ENCODE measurements around the gene FOXD1. TPM values are rescaled to one million over a fixed set of nuclear protein-coding genes. Genes with fewer than 3 reads are reported as not detected.
A peak's percentile ranks its signal among the peaks of the same experiment; 100 is the strongest.

The FOXD1 gene
- total RNA-seq, 3 donors from 2014 or later (not counting 1 experiment from before 2014, with no cell fraction given) = 0.31 to 0.63 (median 0.41) TPM

- H3K27ac ChIP-seq (ENCODE audit: low read length) = no peak overlapping the region
- Mint-ChIP-seq H3K9me3 (no peaks in the 10 kb centered on the region), H3K4me1 (no peaks in the 10 kb centered on the region), H3K27ac (no peak overlapping the region), H3K27me3 (ENCODE audit: low read depth in 2 of 2) (peaks cover 69 to 80% of the 10 kb centered on the region in 2 donors), H3K36me3 (peaks cover 10% of the 10 kb centered on the region), H3K4me3 (no peak overlapping the region)
- ATAC-seq (no peak), DNase-seq (peak in 1 of 2 donors; percentile 21)
- intact Hi-C loops (cut with micrococcal nuclease) = no loop called here
- 6% methylated on average over 71 of the region's 79 CpGs for WGBS (ENCODE audit: insufficient coverage)
- no peaks in the 10 kb centered on the region for H3K36me3 ChIP-seq (ENCODE audit: control insufficient read depth, insufficient read depth, low read length)
- no peaks in the 10 kb centered on the region for H3K9me3 ChIP-seq (ENCODE audit: control insufficient read depth, insufficient read depth, low read length)
- peaks cover 37% of the 10 kb centered on the region for H3K27me3 ChIP-seq (ENCODE audit: control insufficient read depth, insufficient read depth, low read length)
- no peaks in the 10 kb centered on the region for H3K4me1 ChIP-seq (ENCODE audit: control insufficient read depth, insufficient read depth, low read length)
- no peak for TF ChIP-seq CTCF (IDR thresholded peaks at IDR 0.05)
- no peak overlapping the region for H3K4me3 ChIP-seq (ENCODE audit: low read length)
Measured at GRCh38 chr5:73419465-73420390, 28.8 kb downstream of the FOXD1 start.

- 8% methylated on average over 5 of the region's 6 CpGs for WGBS (ENCODE audit: insufficient coverage)
- Histone ChIP-seq H3K36me3 (ENCODE audit: control insufficient read depth, insufficient read depth, low read length) (no peaks in the 10 kb centered on the region), H3K4me3 (ENCODE audit: low read length) (no peak overlapping the region), H3K9me3 (ENCODE audit: control insufficient read depth, insufficient read depth, low read length) (no peaks in the 10 kb centered on the region), H3K27me3 (ENCODE audit: control insufficient read depth, insufficient read depth, low read length) (peaks cover 42% of the 10 kb centered on the region), H3K27ac (ENCODE audit: low read length) (no peak overlapping the region), H3K4me1 (ENCODE audit: control insufficient read depth, insufficient read depth, low read length) (no peaks in the 10 kb centered on the region)
- Mint-ChIP-seq H3K27me3 (ENCODE audit: low read depth in 2 of 2) (peaks cover 65 to 80% of the 10 kb centered on the region in 2 donors), H3K4me1 (no peaks in the 10 kb centered on the region), H3K27ac (no peak overlapping the region), H3K36me3 (peaks cover 10% of the 10 kb centered on the region), H3K4me3 (no peak overlapping the region), H3K9me3 (no peaks in the 10 kb centered on the region)
- TF ChIP-seq CTCF (IDR thresholded peaks at IDR 0.05) = no peak
- intact Hi-C loops (cut with micrococcal nuclease) = no loop called here
- no peak for ATAC-seq
- no peak for DNase-seq
Measured at GRCh38 chr5:73419117-73419464, 29.5 kb downstream of the FOXD1 start.

GRCh38 chr5:73418244-73418691 is 30.3 kb downstream of the FOXD1 start:
- Mint-ChIP-seq H3K27ac (no peak overlapping the region), H3K4me3 (no peak overlapping the region), H3K36me3 (peaks cover 10% of the 10 kb centered on the region), H3K9me3 (no peaks in the 10 kb centered on the region), H3K4me1 (no peaks in the 10 kb centered on the region), H3K27me3 (ENCODE audit: low read depth in 2 of 2) (peaks cover 69 to 84% of the 10 kb centered on the region in 2 donors)
- ATAC-seq (no peak), DNase-seq (no peak)
- TF ChIP-seq CTCF (IDR thresholded peaks at IDR 0.05) = no peak
- Histone ChIP-seq H3K4me3 (ENCODE audit: low read length) (no peak overlapping the region), H3K9me3 (ENCODE audit: control insufficient read depth, insufficient read depth, low read length) (no peaks in the 10 kb centered on the region), H3K27me3 (ENCODE audit: control insufficient read depth, insufficient read depth, low read length) (peaks cover 42% of the 10 kb centered on the region), H3K27ac (ENCODE audit: low read length) (no peak overlapping the region), H3K4me1 (ENCODE audit: control insufficient read depth, insufficient read depth, low read length) (no peaks in the 10 kb centered on the region), H3K36me3 (ENCODE audit: control insufficient read depth, insufficient read depth, low read length) (no peaks in the 10 kb centered on the region)
- 35% methylated on average over 6 of the region's 6 CpGs for WGBS (ENCODE audit: insufficient coverage)
- intact Hi-C loops (cut with micrococcal nuclease) = no loop called here

Data from natural killer cell (primary cell).